CD4-positive, alpha-beta T cell (primary cell): ENCODE results near the gene PPP1R3G. TPM values are rescaled to one million over a fixed set of nuclear protein-coding genes. Genes with fewer than 3 reads are reported as not detected.

ENCODE experiments used
- ATAC-seq: fragments of 200-7000 bp; cut with Tn5 transposase; one replicate; pipeline ENCODE4 v1.10.0; 2022; ENCODE audit warnings: mild to moderate bottlenecking; ENCODE audit not compliant: poor library complexity
- CTCF ChIA-PET: fragments of 350-600 bp; sonication (Branson Sonifier 250); formaldehyde crosslinking; loops from one replicate; lab custom pipeline; 2021; ENCODE audit warnings: antibody characterized with exemption, inconsistent platforms; lab: Charles Lee
- POLR2A ChIA-PET: fragments of 350-600 bp; sonication (Branson Sonifier 250); formaldehyde crosslinking; loops from one replicate; lab custom pipeline; 2021; ENCODE audit warnings: antibody characterized with exemption, inconsistent platforms; lab: Charles Lee
- DNase-seq, 14 experiments: peaks; one replicate each; pipeline ENCODE4 v3.0.0-alpha.2; 2013 to 2020; ENCODE audit warnings: mixed read lengths in 2 of 14
- H3K27ac ChIP-seq, 2 donors: one replicate each; pipeline versions ENCODE4 v1.5.1 to v1.7.0; 2013; ENCODE audit warnings: low read length in 2 of 2, low read depth in 1 of 2, mild to moderate bottlenecking in 1 of 2
- H3K27me3 ChIP-seq, 2 experiments: 1 replicate in 1 of 2; 2 replicates in 1 of 2; pipeline versions ENCODE4 v1.6.1 to v1.7.0; 2013; ENCODE audit warnings: low read length in 2 of 2, control low read depth in 1 of 2, mild to moderate bottlenecking in 1 of 2, moderate library complexity in 1 of 2; ENCODE audit not compliant: insufficient read depth in 2 of 2, control insufficient read depth in 1 of 2
- H3K36me3 ChIP-seq: one replicate; pipeline ENCODE4 v1.6.1; 2013; ENCODE audit warnings: low read length, control low read depth; ENCODE audit not compliant: insufficient read depth
- H3K4me1 ChIP-seq: one replicate; pipeline ENCODE4 v1.6.1; 2013; ENCODE audit warnings: low read length, control low read depth; ENCODE audit not compliant: insufficient read depth
- H3K4me3 ChIP-seq: one replicate; pipeline ENCODE4 v1.5.1; 2013; ENCODE audit warnings: mild to moderate bottlenecking, low read length, moderate library complexity
- H3K9me3 ChIP-seq, 2 experiments: 1 replicate in 1 of 2; 2 replicates in 1 of 2; pipeline versions ENCODE4 v1.6.1 to v1.7.0; 2013; ENCODE audit warnings: low read length in 2 of 2, mild to moderate bottlenecking in 2 of 2, control low read depth in 1 of 2, moderate library complexity in 1 of 2; ENCODE audit not compliant: control insufficient read depth in 1 of 2, insufficient read depth in 1 of 2
- H3K27ac Mint-ChIP-seq: one replicate; pipeline ENCODE4 v1.8.0; 2020; ENCODE audit warnings: mixed read lengths
- H3K27me3 Mint-ChIP-seq: one replicate; pipeline ENCODE4 v1.8.0; 2021; ENCODE audit warnings: mixed read lengths
- H3K36me3 Mint-ChIP-seq: one replicate; pipeline ENCODE4 v1.8.0; 2021; ENCODE audit warnings: low read depth, mixed read lengths
- H3K4me1 Mint-ChIP-seq: one replicate; pipeline ENCODE4 v1.8.0; 2021; ENCODE audit warnings: low read depth, mixed read lengths
- H3K4me3 Mint-ChIP-seq: one replicate; pipeline ENCODE4 v1.8.0; 2020; ENCODE audit warnings: mild to moderate bottlenecking, mixed read lengths
- H3K9me3 Mint-ChIP-seq: one replicate; pipeline ENCODE4 v1.8.0; 2020; ENCODE audit warnings: mixed read lengths
- CTCF ChIP-seq: fragments of 200-600 bp; IDR thresholded peaks from one replicate; pipeline ENCODE4 v1.8.0; 2022; ENCODE audit warnings: antibody characterized with exemption, mild to moderate bottlenecking
- intact Hi-C, 2 experiments: fragments of 100-400 bp; cut with DNase I in 1 of 2; cut with micrococcal nuclease in 1 of 2; formaldehyde crosslinking; loops; one replicate each; pipeline versions ENCODE4 v1.15.1 to v1.9.0; 2023 to 2025; cut with DNase I, micrococcal nuclease
- total RNA-seq, 174 experiments: library from RNA in 2 of 174; stranded (reverse) in 2 of 174; gene quantifications; one replicate each; pipeline ENCODE4 v1.2.3 and lab custom pipeline; 2021 to 2026

The PPP1R3G gene
- total RNA-seq, 2 experiments from 2014 or later = not detected

- Histone ChIP-seq H3K4me3 (no peak overlapping the region), H3K27ac (no peak overlapping the region), H3K4me1 (no peaks in the 10 kb centered on the region), H3K36me3 (no peaks in the 10 kb centered on the region), H3K9me3 (no peaks in the 10 kb centered on the region), H3K27me3 (no peaks in the 10 kb centered on the region)
- H3K36me3 Mint-ChIP-seq = no peaks in the 10 kb centered on the region
- intact Hi-C loops = no loop called here
- no peak for ATAC-seq
- CTCF ChIA-PET = no interaction called here
- POLR2A ChIA-PET = no interaction called here
- no peaks in the 10 kb centered on the region for H3K27me3 Mint-ChIP-seq
- no peak overlapping the region for H3K27ac Mint-ChIP-seq
- no peak overlapping the region for H3K4me3 Mint-ChIP-seq
- no peak for DNase-seq
- H3K4me1 Mint-ChIP-seq = no peaks in the 10 kb centered on the region
- TF ChIP-seq CTCF = no peak
- H3K9me3 Mint-ChIP-seq = no peaks in the 10 kb centered on the region
Measured at GRCh38 chr6:5121479-5121878, 36.3 kb downstream of the PPP1R3G start.

GRCh38 chr6:5121956-5122355, 36.8 kb downstream of the PPP1R3G start:
- H3K36me3 ChIP-seq = no peaks in the 10 kb centered on the region
- no peaks in the 10 kb centered on the region for H3K9me3 ChIP-seq
- no peak overlapping the region for H3K27ac ChIP-seq
- no peaks in the 10 kb centered on the region for H3K4me1 ChIP-seq
- Mint-ChIP-seq H3K36me3 (no peaks in the 10 kb centered on the region), H3K4me3 (no peak overlapping the region), H3K4me1 (no peaks in the 10 kb centered on the region), H3K27me3 (no peaks in the 10 kb centered on the region), H3K9me3 (no peaks in the 10 kb centered on the region), H3K27ac (no peak overlapping the region)
- DNase-seq (no peak), ATAC-seq (no peak)
- TF ChIP-seq CTCF = no peak
- ChIA-PET CTCF (no interaction called here), POLR2A (no interaction called here)
- intact Hi-C loops = no loop called here
- H3K4me3 ChIP-seq = no peak overlapping the region
- H3K27me3 ChIP-seq = no peaks in the 10 kb centered on the region

GRCh38 chr6:5122504-5123112, 37.5 kb downstream of the PPP1R3G start:
- Histone ChIP-seq H3K4me3 (no peak overlapping the region), H3K36me3 (no peaks in the 10 kb centered on the region), H3K4me1 (no peaks in the 10 kb centered on the region), H3K9me3 (no peaks in the 10 kb centered on the region), H3K27me3 (no peaks in the 10 kb centered on the region), H3K27ac (no peak overlapping the region)
- CTCF ChIA-PET = no interaction called here
- H3K27me3 Mint-ChIP-seq = no peaks in the 10 kb centered on the region
- no peak for TF ChIP-seq CTCF
- H3K4me1 Mint-ChIP-seq = no peaks in the 10 kb centered on the region
- no peak overlapping the region for H3K27ac Mint-ChIP-seq
- intact Hi-C loops = no loop called here
- no peak overlapping the region for H3K4me3 Mint-ChIP-seq
- DNase-seq (no peak), ATAC-seq (no peak)
- no peaks in the 10 kb centered on the region for H3K36me3 Mint-ChIP-seq
- no peaks in the 10 kb centered on the region for H3K9me3 Mint-ChIP-seq
- POLR2A ChIA-PET = no interaction called here
